GM12878 (cell line): ENCODE results near the gene FAM234B. TPM values are rescaled to one million over a fixed set of nuclear protein-coding genes. Genes with fewer than 3 reads are reported as not detected.

Experiments
- BRCA1 ChIP-seq: IDR thresholded peaks from 2 replicates; pipeline ENCODE4 v1.6.1; 2011; ENCODE audit warnings: low read depth, low read length, improper control_type of control experiment
- SPI1 ChIP-seq: IDR thresholded peaks from 2 replicates; pipeline ENCODE4 v1.6.1; 2011; ENCODE audit warnings: low read depth, mild to moderate bottlenecking, low read length, moderate library complexity, borderline replicate concordance; ENCODE audit not compliant: insufficient read depth
- SUZ12 ChIP-seq: fragments of 200-600 bp; sonication (generic); IDR thresholded peaks from one replicate; pipeline ENCODE4 v1.6.1; 2018; ENCODE audit warnings: antibody characterized with exemption, mild to moderate bottlenecking; ENCODE audit not compliant: unreplicated experiment
- TAF1 ChIP-seq: IDR thresholded peaks from 2 replicates; pipeline ENCODE4 v1.6.1; 2011; ENCODE audit warnings: mild to moderate bottlenecking, low read depth, low read length, borderline replicate concordance
- polyA plus RNA-seq, 11 experiments: library from polyadenylated mRNA; depleted of rRNA in 4 of 11; unstranded in 6 of 11; stranded (reverse) in 5 of 11; fragments of >200 nt; fragmentation: Nextera tagmentation in 4 of 11; fragmentation: Illumina TruSeq in 1 of 11; extraction: Ambion mirVana in 4 of 11; extraction: Trizol in 1 of 11; gene quantifications; 1 replicate in 1 of 11; 2 replicates in 10 of 11; pipeline versions ENCODE4 v1.2.1 to v1.2.3, GENCODE V29; 2011 to 2016; ENCODE audit warnings: inconsistent platforms in 2 of 11, missing spikeins in 2 of 11, low read depth in 1 of 11
- total RNA-seq, 4 experiments: library from RNA; depleted of rRNA in 3 of 4; stranded (reverse); fragments of >200 nt in 3 of 4; fragmentation: Illumina TruSeq in 1 of 4; extraction: Trizol in 1 of 4; gene quantifications; 2 replicates each; pipeline versions ENCODE4 v1.2.1 to v1.2.3, GENCODE V29; 2013 to 2021
- TF ChIP-seq, protein P1 (sequence below): fragments of 450-650 bp; formaldehyde crosslinking; IDR thresholded peaks from 2 replicates; pipeline ENCODE4 v1.4.0; 2022; ENCODE audit warnings: mild to moderate bottlenecking, moderate library complexity
- TF ChIP-seq, protein P2 (sequence below): fragments of 450-650 bp; IDR thresholded peaks from 2 replicates; pipeline ENCODE4 v1.6.1; 2017; ENCODE audit warnings: antibody characterized with exemption, mild to moderate bottlenecking, moderate library complexity

The FAM234B gene
- total and polyA plus RNA-seq, 10 of the 15 experiments (the other 5 are each of a cell fraction or from before 2014, with no cell fraction given) = 0.09 to 2.8 (median 0.18) TPM

DNA sequence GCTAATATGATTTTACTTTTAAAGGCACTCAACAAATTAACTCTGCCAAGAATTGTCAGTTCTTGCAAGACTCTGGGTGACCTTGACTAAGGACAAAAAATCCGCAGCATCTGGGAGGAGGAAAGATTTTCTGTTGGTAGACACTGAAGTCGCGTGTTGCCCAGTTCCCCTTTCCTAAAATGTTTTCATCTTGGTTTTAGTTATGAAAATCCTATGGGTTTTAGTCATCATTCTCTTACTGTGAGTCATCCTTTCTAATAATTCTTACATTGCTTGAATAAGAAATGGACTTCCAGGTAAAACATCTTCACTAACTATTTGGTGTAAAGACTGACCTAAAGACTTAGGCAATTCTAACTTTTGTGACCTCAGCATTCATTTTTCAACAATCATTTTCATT is 50.2 kb downstream of the FAM234B start (continued):
- TF ChIP-seq, protein P1, sequence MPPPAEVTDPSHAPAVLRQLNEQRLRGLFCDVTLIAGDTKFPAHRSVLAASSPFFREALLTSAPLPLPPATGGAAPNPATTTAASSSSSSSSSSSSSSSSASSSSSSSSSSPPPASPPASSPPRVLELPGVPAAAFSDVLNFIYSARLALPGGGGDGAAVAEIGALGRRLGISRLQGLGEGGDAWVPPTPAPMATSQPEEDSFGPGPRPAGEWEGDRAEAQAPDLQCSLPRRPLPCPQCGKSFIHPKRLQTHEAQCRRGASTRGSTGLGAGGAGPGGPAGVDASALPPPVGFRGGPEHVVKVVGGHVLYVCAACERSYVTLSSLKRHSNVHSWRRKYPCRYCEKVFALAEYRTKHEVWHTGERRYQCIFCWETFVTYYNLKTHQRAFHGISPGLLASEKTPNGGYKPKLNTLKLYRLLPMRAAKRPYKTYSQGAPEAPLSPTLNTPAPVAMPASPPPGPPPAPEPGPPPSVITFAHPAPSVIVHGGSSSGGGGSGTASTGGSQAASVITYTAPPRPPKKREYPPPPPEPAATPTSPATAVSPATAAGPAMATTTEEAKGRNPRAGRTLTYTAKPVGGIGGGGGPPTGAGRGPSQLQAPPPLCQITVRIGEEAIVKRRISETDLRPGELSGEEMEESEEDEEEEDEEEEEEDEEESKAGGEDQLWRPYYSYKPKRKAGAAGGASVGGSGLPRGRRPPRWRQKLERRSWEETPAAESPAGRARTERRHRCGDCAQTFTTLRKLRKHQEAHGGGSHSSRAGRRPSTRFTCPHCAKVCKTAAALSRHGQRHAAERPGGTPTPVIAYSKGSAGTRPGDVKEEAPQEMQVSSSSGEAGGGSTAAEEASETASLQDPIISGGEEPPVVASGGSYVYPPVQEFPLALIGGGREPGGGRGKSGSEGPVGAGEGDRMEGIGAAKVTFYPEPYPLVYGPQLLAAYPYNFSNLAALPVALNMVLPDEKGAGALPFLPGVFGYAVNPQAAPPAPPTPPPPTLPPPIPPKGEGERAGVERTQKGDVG = no peak
- TF ChIP-seq BRCA1 = no peak
- TF ChIP-seq, protein P2, sequence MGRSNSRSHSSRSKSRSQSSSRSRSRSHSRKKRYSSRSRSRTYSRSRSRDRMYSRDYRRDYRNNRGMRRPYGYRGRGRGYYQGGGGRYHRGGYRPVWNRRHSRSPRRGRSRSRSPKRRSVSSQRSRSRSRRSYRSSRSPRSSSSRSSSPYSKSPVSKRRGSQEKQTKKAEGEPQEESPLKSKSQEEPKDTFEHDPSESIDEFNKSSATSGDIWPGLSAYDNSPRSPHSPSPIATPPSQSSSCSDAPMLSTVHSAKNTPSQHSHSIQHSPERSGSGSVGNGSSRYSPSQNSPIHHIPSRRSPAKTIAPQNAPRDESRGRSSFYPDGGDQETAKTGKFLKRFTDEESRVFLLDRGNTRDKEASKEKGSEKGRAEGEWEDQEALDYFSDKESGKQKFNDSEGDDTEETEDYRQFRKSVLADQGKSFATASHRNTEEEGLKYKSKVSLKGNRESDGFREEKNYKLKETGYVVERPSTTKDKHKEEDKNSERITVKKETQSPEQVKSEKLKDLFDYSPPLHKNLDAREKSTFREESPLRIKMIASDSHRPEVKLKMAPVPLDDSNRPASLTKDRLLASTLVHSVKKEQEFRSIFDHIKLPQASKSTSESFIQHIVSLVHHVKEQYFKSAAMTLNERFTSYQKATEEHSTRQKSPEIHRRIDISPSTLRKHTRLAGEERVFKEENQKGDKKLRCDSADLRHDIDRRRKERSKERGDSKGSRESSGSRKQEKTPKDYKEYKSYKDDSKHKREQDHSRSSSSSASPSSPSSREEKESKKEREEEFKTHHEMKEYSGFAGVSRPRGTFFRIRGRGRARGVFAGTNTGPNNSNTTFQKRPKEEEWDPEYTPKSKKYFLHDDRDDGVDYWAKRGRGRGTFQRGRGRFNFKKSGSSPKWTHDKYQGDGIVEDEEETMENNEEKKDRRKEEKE = no peak
- TF ChIP-seq SPI1 = peak; percentile 87
- no peak for TF ChIP-seq SUZ12
- TF ChIP-seq TAF1 = no peak
